EH (cell line): ENCODE data around the gene TMEM119.
"Not testable (repeated sequence)": the region's sequence is repeated elsewhere in the genome, so short reads cannot be mapped to it uniquely, and the experiment has no call there.

Experiments
- DNase-seq: peaks from one replicate; pipeline ENCODE4 v3.0.0-alpha.2; 2015; ENCODE audit warnings: low read depth

TMEM119 gene

DNA sequence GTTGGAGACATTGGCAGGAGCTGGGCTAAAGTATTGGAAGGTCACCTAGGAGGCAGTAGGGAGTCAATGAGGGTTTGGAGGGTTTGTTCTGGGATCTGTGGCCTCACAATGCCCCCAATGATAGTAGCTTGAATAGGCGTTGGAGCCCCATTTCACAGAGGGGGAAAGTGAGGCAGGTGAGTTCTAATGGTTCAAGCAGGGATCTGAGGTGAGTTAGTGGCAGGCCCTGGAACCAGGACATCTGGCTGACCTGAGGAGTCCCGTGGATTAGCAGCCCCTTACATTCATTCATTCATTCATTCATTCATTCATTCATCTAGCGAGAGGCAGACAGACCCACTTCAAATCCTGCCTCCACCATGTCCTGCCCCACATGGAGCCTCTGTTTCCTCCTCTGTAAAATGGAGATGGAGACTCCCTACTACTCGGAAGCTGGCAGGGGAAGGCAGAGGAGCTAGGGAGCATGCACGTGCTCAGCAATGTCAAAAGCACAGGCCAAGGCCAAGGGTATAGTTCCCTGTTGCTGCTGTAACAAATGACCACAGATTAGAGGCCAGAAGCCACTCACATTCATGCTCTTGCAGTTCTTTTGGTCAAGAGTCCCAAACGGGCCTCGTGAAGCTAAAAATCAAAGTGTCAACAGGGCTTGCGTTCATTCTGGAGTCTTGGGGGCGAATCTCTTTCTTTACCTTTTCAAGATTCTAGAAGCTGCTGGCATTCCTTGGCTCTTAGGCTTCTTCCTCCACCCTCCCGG is 2.2 kb upstream of the TMEM119 start:
- no peak for DNase-seq

DNA sequence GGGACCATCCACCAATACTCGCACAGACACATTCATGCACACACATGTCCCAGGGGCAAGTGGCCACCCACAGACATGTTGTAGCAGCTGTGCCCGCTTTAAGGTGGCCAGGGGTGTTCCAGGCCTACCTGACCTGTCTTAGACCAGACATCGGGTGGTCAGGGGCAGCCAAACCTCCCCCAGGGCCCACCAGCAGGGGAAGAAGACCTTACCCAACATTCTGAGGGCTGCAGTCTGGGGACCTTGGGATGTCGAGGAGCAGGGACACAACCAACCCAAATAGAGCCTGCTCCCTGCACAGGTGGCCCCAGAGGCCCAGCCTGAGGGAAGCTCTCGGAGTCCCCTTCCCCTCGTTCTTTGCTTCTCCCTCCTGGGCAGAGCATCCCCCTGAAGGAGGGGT is 1.7 kb upstream of the TMEM119 start:
- no peak for DNase-seq

DNA sequence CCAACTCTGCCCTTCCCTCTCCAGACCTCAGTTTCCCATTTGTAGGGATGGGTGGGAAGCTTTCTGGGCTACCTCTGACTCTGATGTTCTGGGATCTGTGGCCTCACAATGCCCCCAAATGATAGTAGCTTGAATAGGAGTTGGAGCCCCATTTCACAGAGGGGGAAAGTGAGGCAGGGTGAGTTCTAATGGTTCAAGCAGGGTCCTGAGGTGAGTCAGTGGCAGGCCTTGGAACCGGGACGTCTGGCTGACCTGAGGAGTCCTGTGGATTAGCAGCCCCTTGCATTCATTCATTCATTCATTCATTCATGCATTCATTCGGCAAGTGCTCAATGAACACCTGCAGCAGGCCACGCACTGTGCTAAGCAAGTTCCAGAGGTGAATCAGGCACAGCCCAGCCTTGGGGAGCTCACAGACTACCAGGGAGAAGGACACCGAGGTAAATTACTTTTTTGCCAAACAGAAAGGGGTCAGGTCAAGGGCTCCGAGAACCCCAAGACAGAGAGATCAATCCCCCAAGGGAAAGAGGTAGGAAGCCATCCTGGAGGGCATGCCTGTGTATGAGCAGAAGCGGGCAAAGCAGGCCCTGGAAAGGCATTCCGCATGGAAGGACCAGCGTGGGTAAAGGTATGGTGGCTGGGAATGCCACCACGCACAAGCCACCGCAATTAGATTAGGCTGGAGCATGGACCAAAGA is 818 bp upstream of the TMEM119 start:
- no peak for DNase-seq

DNA sequence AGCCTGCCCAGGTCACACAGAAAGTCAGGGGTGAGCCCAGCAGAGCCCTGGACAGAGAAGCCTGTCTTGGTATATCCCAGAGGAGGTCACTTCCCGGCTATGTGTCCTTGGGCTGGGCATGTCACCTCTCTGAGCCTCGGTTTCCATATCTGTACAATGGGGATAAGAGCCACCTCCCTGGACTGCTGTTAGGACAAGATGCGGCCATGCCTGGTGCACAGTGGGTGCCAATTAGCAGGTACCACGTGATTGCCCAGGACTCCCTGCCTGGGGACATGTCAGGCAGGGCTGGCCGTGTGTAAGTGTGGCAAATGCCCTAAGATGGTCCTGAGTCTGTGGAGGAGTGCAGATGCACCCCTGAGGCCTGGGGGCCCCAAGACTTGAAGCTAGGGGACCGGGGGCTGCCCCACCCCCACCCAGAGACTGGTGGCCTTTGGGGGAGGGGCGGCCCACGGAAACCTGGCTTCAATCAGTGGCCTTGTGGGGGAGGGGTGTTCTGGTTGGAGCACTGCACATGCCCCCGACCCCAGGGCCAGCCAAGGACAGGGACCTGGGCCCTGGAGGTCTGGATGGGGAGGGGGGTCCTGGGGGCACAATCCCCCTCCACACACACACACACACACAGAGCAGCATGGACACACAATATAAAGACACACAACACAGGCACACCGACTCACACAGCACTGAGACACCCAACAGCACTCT is 878 bp downstream of the TMEM119 start:
- peak; percentile 34 for DNase-seq

DNA sequence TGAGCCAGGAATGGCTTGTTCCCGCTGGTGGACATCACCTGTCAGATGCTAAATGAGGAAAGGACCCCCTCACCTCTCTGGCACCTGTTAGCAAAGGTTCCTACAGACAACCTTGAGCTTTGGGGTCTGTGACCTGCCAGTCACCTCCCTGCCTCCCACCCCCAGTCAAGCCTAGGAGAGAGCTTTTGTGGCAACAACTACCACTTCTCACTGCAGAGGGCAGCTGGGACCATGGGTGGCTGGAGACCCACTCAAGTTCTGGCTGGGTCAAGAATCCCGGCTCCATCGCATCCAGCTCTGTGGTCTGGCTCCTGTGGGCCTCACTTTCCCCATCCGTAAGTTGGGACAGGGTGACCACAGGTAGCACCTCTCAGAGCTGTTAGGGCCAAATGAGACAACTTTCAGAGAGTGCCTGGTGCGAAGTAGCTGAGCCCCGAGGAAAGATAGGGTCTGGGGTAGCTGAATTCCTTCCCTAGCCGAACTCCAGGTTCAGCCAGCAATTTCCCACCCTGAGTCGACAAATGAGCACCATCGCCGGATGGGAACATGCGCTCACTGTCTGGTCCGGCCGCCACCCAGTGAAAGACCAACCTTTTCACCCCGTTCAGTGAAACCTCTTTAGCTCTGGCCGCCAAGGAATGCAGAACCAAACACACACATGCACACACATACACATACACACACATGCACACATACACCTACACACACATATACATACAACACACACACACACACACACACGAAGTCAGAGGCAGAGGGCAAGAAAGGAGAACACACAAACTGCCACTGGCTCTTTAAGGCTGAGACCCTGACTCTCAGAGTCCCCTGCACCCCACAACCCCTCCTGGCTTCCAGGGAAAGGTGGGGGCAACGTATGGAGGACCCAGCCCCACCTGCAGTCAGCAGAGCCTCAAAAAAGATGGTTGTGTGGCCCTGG is 1.9 kb downstream of the TMEM119 start:
- no peak for DNase-seq

DNA sequence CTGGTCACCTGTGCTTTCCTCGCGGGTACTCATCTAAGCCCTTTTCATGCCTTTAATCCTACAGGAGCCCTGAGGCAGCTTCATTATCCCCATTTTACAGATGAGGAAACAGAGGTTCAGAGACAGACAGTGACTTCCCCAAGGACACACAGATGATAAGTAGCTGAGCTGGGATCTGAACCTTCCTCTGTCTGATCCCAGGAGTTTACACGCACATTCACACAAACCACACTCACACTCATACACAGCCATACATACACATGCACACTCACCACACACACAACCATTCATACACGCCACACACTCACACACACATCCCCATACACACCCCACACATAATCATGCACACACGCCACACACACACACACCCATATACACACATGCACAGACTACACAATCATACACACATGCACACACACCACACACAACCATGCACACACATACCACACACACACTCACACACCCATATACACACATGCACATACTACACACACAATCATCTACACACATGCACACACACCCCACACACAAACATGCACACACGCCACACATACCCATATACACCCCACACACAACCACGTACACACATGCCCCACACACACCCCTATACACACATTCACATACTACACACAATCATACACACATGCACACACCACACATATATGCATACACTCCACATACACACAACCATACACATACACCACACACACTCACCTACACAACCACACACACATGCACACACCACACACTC is 2.7 kb downstream of the TMEM119 start:
- DNase-seq = no peak

DNA sequence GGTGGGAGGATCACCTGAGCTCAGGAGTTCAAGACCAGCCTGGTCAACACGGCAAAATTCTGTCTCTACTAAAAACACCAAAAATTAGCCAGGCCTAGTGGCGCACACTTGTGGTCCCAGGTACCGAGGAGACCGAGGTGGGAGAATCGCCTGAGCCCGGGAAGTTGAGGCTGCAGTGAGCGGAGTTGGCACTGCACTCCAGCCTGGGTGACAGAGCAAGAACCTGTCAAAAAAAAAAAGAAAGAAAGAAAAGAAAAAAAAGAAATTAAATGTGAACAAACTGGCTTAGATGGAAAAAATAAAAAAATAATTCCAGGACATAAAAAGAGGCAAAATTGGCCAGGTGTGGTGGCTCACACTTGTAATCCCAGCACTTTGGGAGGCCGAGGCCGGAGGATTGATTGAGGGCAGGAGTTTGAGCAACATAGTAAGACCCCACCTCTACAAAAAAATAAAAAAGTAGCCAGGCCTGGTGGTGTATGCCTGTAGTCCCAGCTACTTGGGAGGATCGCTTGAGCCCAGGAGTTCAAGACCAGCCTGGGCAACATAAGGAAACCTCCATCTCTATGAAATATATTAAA is 3.5 kb downstream of the TMEM119 start:
- no peak for DNase-seq

DNA sequence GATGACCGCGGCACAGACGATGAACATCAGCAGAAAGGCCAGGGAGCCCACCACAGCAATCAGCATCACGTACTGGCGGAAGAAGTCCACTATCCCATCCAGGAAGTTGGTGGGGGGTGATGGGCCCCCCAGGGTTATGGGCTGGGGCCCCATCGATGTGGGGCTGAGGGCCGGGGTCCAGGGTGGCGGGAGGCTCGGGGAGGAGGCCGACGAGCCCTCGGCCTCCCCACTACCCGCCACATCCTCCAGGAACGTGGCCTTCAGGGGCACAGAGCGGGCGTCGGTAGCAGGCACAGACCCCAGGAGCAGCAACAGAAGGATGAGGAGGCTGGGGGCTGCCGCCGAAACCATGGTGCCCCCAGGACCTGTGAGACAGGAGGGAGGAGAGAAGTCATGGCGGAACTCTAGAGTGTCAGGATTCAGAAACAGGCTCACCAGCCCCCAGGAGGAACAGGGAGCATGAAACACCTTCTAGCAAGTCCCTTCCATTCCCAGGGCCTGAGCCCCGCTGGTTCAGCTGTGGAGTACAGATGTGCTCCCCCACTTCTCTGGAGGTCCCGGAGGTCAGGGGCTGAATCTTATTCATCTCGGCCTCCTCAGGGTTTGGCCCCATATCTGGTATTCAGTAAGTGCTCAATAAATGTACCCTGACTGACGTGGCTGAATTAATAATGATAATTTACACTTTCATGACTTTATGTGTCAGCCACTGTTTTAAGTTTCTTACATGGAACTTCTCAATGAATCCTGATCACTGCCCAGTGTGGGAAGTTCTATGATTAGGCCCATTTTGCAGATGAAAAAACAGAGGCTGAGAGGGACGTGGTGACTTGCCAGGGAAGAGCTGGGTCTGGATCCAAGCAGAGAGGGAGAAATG is 5.6 kb downstream of the TMEM119 start:
- DNase-seq = no peak

DNA sequence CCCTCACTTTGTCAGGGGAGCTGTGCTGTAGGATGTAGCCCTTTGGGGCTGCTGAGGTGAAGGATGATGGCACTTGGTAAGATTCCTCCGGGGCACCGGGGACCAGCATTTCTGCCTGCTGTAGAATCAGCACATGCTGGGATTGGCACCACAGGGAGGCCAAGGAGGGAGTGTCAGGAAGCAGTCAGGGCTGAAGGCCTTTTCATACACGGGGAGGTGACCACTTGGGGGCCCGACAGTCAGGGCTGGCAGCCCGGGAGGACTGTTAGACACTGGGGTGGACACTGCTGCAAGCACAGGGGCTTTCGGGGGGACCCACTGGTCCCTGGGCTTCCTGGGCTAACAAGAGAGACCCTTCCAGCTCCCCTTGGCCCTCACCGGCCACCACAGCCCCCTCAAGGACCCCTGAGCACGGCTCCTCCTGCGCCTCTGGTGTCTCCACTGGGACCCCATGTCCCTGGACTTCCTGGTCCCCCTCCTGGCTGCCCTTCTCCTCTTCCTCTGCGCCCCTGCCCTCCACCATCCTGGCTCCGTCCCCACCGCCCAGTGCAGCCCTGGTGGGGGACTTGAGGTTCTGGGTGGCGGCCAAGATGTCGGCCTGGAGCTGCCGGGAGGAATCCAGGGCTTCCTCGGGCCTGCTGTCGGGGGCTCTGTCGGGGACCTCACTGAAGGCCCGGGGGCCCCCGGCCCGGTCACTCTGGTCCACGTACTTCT is 6.5 kb downstream of the TMEM119 start:
- no peak for DNase-seq

DNA sequence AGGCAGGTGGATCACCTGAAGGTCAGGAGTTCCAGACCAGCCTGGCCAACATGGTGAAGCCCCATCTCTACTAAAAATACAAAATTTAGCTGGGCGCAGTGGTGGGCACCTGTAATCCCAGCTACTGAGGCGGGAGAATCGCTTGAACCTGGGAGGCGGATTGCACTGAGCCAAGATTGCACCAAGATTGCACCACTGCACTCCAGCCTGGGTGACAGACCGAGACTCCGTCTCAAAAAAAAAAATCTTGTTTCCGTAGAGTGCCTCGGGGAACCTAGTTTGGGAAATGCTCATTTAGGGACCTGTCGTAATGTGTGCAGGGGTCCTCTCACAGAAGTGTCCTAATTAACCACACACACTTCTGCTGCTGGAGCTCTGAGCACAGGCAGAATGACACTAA is 7.4 kb downstream of the TMEM119 start:
- not testable (repeated sequence) for DNase-seq

DNA sequence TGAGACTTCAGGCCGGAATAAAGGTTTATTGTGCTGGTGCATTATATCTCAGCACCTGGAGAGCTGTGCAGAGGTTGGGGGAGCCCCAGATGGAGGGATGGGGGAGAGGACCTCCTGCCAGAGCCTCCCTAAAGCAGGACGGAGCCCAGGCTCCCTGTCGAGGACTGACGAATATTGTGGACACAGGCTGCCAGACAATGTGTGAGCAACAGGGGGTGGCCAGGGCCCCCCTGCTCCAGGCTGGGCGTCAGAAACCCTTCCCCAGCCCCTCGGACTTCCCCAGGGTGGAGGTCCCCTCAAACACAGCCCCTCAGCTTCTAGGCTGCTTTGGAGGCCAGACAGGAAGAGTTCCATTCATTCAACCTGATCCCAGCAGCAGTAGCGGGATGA is 8.0 kb downstream of the TMEM119 start:
- DNase-seq = no peak

DNA sequence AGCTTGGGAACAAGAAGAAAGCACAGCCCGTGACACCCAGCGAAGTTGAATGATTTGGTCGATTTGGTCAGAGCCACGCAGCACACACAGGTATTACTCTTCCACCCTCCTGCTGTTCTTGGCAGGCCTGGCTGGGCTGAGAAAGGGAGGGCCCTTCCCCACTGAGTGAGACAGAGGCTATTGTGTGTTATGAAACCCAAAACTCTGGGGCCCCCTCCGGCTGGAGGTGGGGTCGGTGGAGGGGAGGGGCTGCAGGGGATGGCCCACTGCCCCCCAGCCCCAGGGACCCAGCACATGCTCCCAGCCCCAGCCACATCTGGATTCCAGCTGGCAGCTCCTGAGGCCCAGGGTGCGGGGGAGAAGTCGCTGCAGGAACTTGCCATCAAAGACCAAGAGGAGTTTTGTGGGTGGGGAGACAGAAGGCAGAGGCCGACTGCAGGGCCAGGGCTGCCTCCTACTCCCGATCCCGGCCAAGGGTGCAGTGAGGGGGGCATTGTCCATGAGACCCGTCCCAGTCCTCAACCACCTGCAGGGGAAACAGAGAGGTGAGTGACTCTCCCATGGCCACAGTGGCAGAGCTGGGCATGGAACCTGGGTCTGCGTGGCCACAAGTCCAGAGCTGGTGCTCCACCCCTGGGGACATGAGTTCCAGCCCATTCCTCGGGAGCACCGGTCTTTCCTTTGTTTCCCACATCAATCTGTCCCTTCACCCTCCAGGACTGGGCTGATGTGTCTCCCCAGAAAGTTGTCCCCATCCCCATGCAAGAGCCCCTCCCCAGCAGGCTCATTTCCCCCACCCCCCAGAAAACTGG is 8.7 kb downstream of the TMEM119 start:
- no peak for DNase-seq

DNA sequence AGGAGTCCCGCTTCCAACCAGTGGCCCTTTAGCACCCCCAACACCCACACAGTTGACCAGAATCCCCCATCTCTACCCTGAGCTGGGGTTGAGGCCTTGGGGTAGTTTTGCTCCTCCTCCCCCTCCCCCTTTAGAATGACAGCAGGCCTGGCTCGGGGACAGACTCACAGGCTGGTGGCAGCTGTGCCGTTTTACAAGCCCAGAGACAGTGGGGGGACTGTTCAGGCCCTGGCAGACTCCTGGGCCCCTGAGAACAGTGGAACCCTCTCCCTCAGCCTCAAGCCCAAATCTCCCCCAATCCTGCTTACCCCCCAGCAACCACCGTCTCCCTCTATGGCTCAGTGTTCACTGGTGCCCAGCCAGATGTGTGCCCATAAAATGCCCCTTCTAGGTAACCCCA is 10.1 kb downstream of the TMEM119 start:
- no peak for DNase-seq

DNA sequence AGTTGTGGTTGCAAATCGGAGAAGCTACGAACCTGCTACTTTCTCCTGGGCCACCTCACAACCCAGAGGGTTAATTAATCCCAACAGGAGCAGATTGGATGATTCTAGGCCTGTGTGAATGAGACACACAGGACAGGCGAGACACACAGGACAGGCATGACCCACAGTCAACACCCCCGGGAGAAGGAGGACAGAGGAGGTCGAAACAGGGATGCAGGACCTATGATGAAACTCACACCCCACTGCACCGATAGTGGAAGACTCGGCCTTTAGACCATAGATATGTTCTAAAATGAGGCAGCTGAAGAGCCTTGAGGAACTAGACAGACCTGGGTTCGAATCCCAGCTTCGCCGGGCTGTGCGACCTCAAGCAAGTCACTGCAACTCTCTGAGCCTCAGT is 11.6 kb downstream of the TMEM119 start:
- no peak for DNase-seq

DNA sequence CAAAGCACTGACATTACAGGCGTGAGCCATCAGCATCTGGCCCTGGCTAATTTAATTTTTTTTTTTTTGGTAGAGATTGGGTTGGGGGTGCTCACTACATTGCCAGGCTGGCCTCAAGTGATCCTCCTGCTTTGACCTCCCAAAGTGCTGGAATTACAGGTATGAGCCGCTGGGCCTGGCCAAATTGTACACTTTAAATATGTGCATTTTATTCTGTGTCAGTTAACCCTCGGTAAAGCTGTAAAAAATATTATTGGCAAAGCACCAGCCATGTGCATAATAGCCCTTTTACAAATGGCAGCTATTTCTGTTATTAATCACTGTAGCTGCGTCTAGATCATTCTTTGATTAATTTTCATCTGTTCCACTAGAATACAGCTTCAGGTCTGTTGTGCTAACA is 12.0 kb downstream of the TMEM119 start:
- no peak for DNase-seq

DNA sequence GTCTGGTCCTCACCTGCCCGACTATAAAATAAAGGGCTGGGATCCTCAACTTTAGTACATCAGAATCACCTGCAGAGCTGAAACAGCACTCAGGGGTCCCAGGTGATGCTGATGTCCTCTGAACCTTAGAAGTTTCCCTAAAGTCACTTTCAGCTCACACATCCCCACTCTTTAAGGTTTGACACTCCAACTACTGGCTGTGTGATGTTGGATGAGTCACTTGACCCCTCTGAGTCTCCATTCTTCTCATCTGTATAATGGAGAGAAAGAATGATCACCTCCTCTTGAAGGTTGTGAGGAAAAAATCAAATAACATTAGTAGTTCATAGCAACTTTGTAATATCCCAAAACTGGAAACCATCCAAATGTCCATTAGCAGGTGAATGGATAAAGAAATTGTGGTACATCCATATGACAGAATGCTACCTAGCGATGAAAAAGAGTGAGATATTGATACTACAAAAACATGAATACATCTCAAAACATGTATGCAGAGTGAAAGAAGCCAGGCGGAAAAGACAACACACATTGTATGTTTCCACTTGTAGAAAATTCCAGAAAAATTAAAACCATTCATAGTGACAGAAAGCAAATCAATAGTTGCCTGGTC is 13.3 kb downstream of the TMEM119 start:
- DNase-seq = no peak

DNA sequence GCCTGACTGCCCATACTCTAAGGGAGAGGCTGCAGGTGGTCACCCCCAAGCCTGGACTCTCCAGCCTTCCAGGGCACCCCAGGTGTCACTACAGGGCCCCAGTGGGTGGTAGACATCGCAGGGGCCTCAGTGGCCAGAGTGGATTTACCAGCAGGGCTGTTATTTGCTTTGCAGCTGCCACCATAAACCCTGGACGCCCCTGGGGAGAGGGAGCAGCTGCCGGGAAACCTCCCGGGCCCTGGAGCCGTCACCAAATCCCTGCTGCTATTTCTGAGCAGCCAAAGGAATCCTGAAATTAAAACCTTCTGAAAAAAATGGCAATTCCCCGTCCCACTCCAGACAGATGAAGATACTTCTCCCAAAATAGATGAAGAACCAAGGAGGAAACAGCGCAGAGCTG is 13.9 kb downstream of the TMEM119 start:
- no peak for DNase-seq
